ENCODE data around the gene CCR3. TPM values are rescaled to one million over a fixed set of nuclear protein-coding genes. Genes with fewer than 3 reads are reported as not detected.
A peak's percentile ranks its signal among the peaks of the same experiment; 100 is the strongest.

Gene CCR3
- polyA plus RNA-seq, 4 donors: 0.08 TPM; not detected in 3

- no peak for DNase-seq (ENCODE audit: low read depth in 4 of 4, low spot score in 2 of 4)
Measured at GRCh38 chr3:46270474-46270873, 28.2 kb downstream of the CCR3 start.

- no peak for DNase-seq (ENCODE audit: low read depth in 4 of 4, low spot score in 2 of 4)
Measured at GRCh38 chr3:46271209-46271745, 29.0 kb downstream of the CCR3 start.

- no peak for DNase-seq (ENCODE audit: low read depth in 4 of 4, low spot score in 2 of 4)
Measured at GRCh38 chr3:46272028-46272451, 29.8 kb downstream of the CCR3 start.

GRCh38 chr3:46276497-46277099 lies 34.3 kb downstream of the CCR3 start:
- no peak for DNase-seq (ENCODE audit: low read depth in 4 of 4, low spot score in 2 of 4)

GRCh38 chr3:46277476-46277875 lies 35.2 kb downstream of the CCR3 start:
- no peak for DNase-seq (ENCODE audit: low read depth in 4 of 4, low spot score in 2 of 4)

- no peak for DNase-seq (ENCODE audit: low read depth in 4 of 4, low spot score in 2 of 4)
Measured at GRCh38 chr3:46278816-46279672, 36.8 kb downstream of the CCR3 start.

GRCh38 chr3:46280105-46280797 lies 38.0 kb downstream of the CCR3 start:
- DNase-seq (ENCODE audit: low read depth in 4 of 4, low spot score in 2 of 4): no peak

- DNase-seq (ENCODE audit: low read depth in 4 of 4, low spot score in 2 of 4): peak in 1 of 4 donors; percentile 6
Measured at GRCh38 chr3:46281551-46281950, 39.3 kb downstream of the CCR3 start.

GRCh38 chr3:46282041-46282440 lies 39.8 kb downstream of the CCR3 start:
- DNase-seq (ENCODE audit: low read depth in 4 of 4, low spot score in 2 of 4): no peak

GRCh38 chr3:46282696-46283095 lies 40.4 kb downstream of the CCR3 start:
- no peak for DNase-seq (ENCODE audit: low read depth in 4 of 4, low spot score in 2 of 4)

GRCh38 chr3:46283881-46284450 lies 41.7 kb downstream of the CCR3 start:
- no peak for DNase-seq (ENCODE audit: low read depth in 4 of 4, low spot score in 2 of 4)

- DNase-seq (ENCODE audit: low read depth in 4 of 4, low spot score in 2 of 4): no peak
Measured at GRCh38 chr3:46284981-46285683, 42.9 kb downstream of the CCR3 start.

GRCh38 chr3:46285931-46286619 lies 43.8 kb downstream of the CCR3 start:
- no peak for DNase-seq (ENCODE audit: low read depth in 4 of 4, low spot score in 2 of 4)

GRCh38 chr3:46286947-46287565 lies 44.8 kb downstream of the CCR3 start:
- no peak for DNase-seq (ENCODE audit: low read depth in 4 of 4, low spot score in 2 of 4)

GRCh38 chr3:46289551-46289950 lies 47.3 kb downstream of the CCR3 start:
- no peak for DNase-seq (ENCODE audit: low read depth in 4 of 4, low spot score in 2 of 4)

GRCh38 chr3:46289966-46290365 lies 47.7 kb downstream of the CCR3 start:
- no peak for DNase-seq (ENCODE audit: low read depth in 4 of 4, low spot score in 2 of 4)

GRCh38 chr3:46291046-46291445 lies 48.8 kb downstream of the CCR3 start:
- DNase-seq (ENCODE audit: low read depth in 4 of 4, low spot score in 2 of 4): no peak

GRCh38 chr3:46293035-46293724 lies 50.9 kb downstream of the CCR3 start:
- DNase-seq (ENCODE audit: low read depth in 4 of 4, low spot score in 2 of 4): no peak

Measured in left renal cortex interstitium (tissue), 4 donors.